Effector memory CD8-positive, alpha-beta T cell (primary cell): ENCODE measurements around the gene HEATR1.
A peak's percentile ranks its signal among the peaks of the same experiment; 100 is the strongest.

Source experiments
- ATAC-seq: fragments of 150-1000 bp; cut with Tn5 transposase; replicated peaks from 2 replicates; pipeline ENCODE4 v1.10.0; 2021; ENCODE audit warnings: mild to moderate bottlenecking, moderate library complexity
- DNase-seq, 3 experiments: peaks; one replicate each; pipeline ENCODE4 v3.0.0; 2021
- H3K27ac Mint-ChIP-seq, 2 donors: one replicate each; pipeline ENCODE4 v1.8.0; 2022; ENCODE audit warnings: mild to moderate bottlenecking in 2 of 2, mixed read lengths in 2 of 2, moderate library complexity in 2 of 2
- H3K27me3 Mint-ChIP-seq, 2 donors: one replicate each; pipeline ENCODE4 v1.8.0; 2022; ENCODE audit warnings: mixed read lengths in 2 of 2
- H3K36me3 Mint-ChIP-seq: one replicate; pipeline ENCODE4 v1.8.0; 2022; ENCODE audit warnings: mild to moderate bottlenecking, moderate library complexity, mixed read lengths; ENCODE audit not compliant: insufficient read depth
- H3K4me1 Mint-ChIP-seq, 2 donors: one replicate each; pipeline ENCODE4 v1.8.0; 2022; ENCODE audit warnings: low read depth in 2 of 2, mixed read lengths in 2 of 2
- H3K4me3 Mint-ChIP-seq, 2 donors: one replicate each; pipeline ENCODE4 v1.8.0; 2022; ENCODE audit warnings: mild to moderate bottlenecking in 2 of 2, mixed read lengths in 2 of 2, moderate library complexity in 2 of 2
- H3K9me3 Mint-ChIP-seq, 2 donors: one replicate each; pipeline ENCODE4 v1.8.0; 2022; ENCODE audit warnings: mixed read lengths in 2 of 2
- total RNA-seq, 9 experiments: gene quantifications; one replicate each; lab custom pipeline; 2026; lab: John Stamatoyannopoulos, UW

Gene HEATR1
- total RNA-seq = 92.8 to 332 (median 188) reads per million in 9 experiments

- peak within 1 kb of the TSS; percentile 90 to 96 for H3K27ac Mint-ChIP-seq
- H3K4me3 Mint-ChIP-seq = peak within 1 kb of the TSS; percentile 92
- peaks cover 14 to 17% of the 10 kb centered on the region in 2 donors for H3K27me3 Mint-ChIP-seq
- peaks cover 45% of the 10 kb centered on the region for H3K36me3 Mint-ChIP-seq
- no peaks in the 10 kb centered on the region for H3K9me3 Mint-ChIP-seq
- ATAC-seq (peak; percentile 83), DNase-seq (peak; percentile 58 to 72 (median 63))
- H3K4me1 Mint-ChIP-seq = peaks cover 14 to 25% of the 10 kb centered on the region in 2 donors
Measured at GRCh38 chr1:236603991-236604904, at the start of gene HEATR1. HEATR1 (minus strand) TSS chr1:236604516; CDS start chr1:236604095, 421 bp downstream.

- Mint-ChIP-seq H3K27me3 (peaks cover 15 to 21% of the 10 kb centered on the region in 2 donors), H3K36me3 (no peaks in the 10 kb centered on the region), H3K27ac (no peak overlapping the region), H3K4me1 (peaks cover 0 to 2% of the 10 kb centered on the region in 2 donors), H3K4me3 (no peak overlapping the region), H3K9me3 (no peaks in the 10 kb centered on the region)
- no peak for DNase-seq
- ATAC-seq = no peak
Measured at GRCh38 chr1:236645016-236645680, 40.8 kb upstream of the HEATR1 start.

- peaks cover 22 to 36% of the 10 kb centered on the region in 2 donors for H3K27me3 Mint-ChIP-seq
- no peak for ATAC-seq
- H3K9me3 Mint-ChIP-seq = no peaks in the 10 kb centered on the region
- no peak for DNase-seq
- no peaks in the 10 kb centered on the region for H3K36me3 Mint-ChIP-seq
- H3K4me1 Mint-ChIP-seq = peaks cover 0 to 1% of the 10 kb centered on the region in 2 donors
- H3K27ac Mint-ChIP-seq = no peak overlapping the region
- no peak overlapping the region for H3K4me3 Mint-ChIP-seq
Measured at GRCh38 chr1:236642763-236643162, 38.4 kb upstream of the HEATR1 start.

- no peaks in the 10 kb centered on the region for H3K4me1 Mint-ChIP-seq
- no peak overlapping the region for H3K27ac Mint-ChIP-seq
- no peak overlapping the region for H3K4me3 Mint-ChIP-seq
- ATAC-seq (no peak), DNase-seq (no peak)
- H3K27me3 Mint-ChIP-seq = peaks cover 30 to 41% of the 10 kb centered on the region in 2 donors
- H3K9me3 Mint-ChIP-seq = no peaks in the 10 kb centered on the region
- peaks cover 3% of the 10 kb centered on the region for H3K36me3 Mint-ChIP-seq
Measured at GRCh38 chr1:236639686-236640085, 35.4 kb upstream of the HEATR1 start.

GRCh38 chr1:236638945-236639344, 34.6 kb upstream of the HEATR1 start:
- no peaks in the 10 kb centered on the region for H3K9me3 Mint-ChIP-seq
- no peak overlapping the region for H3K4me3 Mint-ChIP-seq
- DNase-seq (no peak), ATAC-seq (no peak)
- H3K27me3 Mint-ChIP-seq = peaks cover 38 to 48% of the 10 kb centered on the region in 2 donors
- H3K27ac Mint-ChIP-seq = no peak overlapping the region
- no peaks in the 10 kb centered on the region for H3K4me1 Mint-ChIP-seq
- H3K36me3 Mint-ChIP-seq = peaks cover 3% of the 10 kb centered on the region

- peaks cover 0 to 2% of the 10 kb centered on the region in 2 donors for H3K9me3 Mint-ChIP-seq
- H3K27me3 Mint-ChIP-seq = peaks cover 50 to 57% of the 10 kb centered on the region in 2 donors
- DNase-seq = no peak
- H3K27ac Mint-ChIP-seq = no peak overlapping the region
- peaks cover 3% of the 10 kb centered on the region for H3K36me3 Mint-ChIP-seq
- no peaks in the 10 kb centered on the region for H3K4me1 Mint-ChIP-seq
- ATAC-seq = no peak
- no peak overlapping the region for H3K4me3 Mint-ChIP-seq
Measured at GRCh38 chr1:236636017-236636416, 31.7 kb upstream of the HEATR1 start.

- DNase-seq (no peak), ATAC-seq (no peak)
- Mint-ChIP-seq H3K36me3 (no peaks in the 10 kb centered on the region), H3K9me3 (peaks cover under 1 to 6% of the 10 kb centered on the region in 2 donors), H3K27ac (no peak overlapping the region), H3K27me3 (peaks cover 63 to 64% of the 10 kb centered on the region in 2 donors), H3K4me3 (no peak overlapping the region), H3K4me1 (no peaks in the 10 kb centered on the region)
Measured at GRCh38 chr1:236627727-236628408, 23.6 kb upstream of the HEATR1 start.

- no peaks in the 10 kb centered on the region for H3K4me1 Mint-ChIP-seq
- no peak overlapping the region for H3K27ac Mint-ChIP-seq
- no peak overlapping the region for H3K4me3 Mint-ChIP-seq
- H3K9me3 Mint-ChIP-seq = peaks cover 4 to 18% of the 10 kb centered on the region in 2 donors
- H3K27me3 Mint-ChIP-seq = peaks cover 71 to 74% of the 10 kb centered on the region in 2 donors
- no peak for DNase-seq
- no peak for ATAC-seq
- H3K36me3 Mint-ChIP-seq = no peaks in the 10 kb centered on the region
Measured at GRCh38 chr1:236623371-236624166, 19.3 kb upstream of the HEATR1 start.

GRCh38 chr1:236622407-236622806, 18.1 kb upstream of the HEATR1 start:
- Mint-ChIP-seq H3K4me1 (no peaks in the 10 kb centered on the region), H3K36me3 (no peaks in the 10 kb centered on the region), H3K27me3 (peaks cover 64 to 73% of the 10 kb centered on the region in 2 donors), H3K27ac (no peak overlapping the region), H3K4me3 (no peak overlapping the region), H3K9me3 (peaks cover 4 to 18% of the 10 kb centered on the region in 2 donors)
- DNase-seq (no peak), ATAC-seq (no peak)

- Mint-ChIP-seq H3K4me1 (no peaks in the 10 kb centered on the region), H3K4me3 (no peak overlapping the region), H3K9me3 (peaks cover 4 to 18% of the 10 kb centered on the region in 2 donors), H3K27me3 (peaks cover 56 to 74% of the 10 kb centered on the region in 2 donors), H3K27ac (no peak overlapping the region), H3K36me3 (no peaks in the 10 kb centered on the region)
- DNase-seq = no peak
- ATAC-seq = no peak
Measured at GRCh38 chr1:236619398-236619797, 15.1 kb upstream of the HEATR1 start.

GRCh38 chr1:236618507-236618906, 14.2 kb upstream of the HEATR1 start:
- no peak overlapping the region for H3K4me3 Mint-ChIP-seq

GRCh38 chr1:236615399-236616148, 11.3 kb upstream of the HEATR1 start:
- Mint-ChIP-seq H3K27me3 (peaks cover 47 to 69% of the 10 kb centered on the region in 2 donors), H3K27ac (no peak overlapping the region), H3K4me3 (no peak overlapping the region), H3K36me3 (no peaks in the 10 kb centered on the region), H3K4me1 (no peaks in the 10 kb centered on the region), H3K9me3 (no peaks in the 10 kb centered on the region)
- ATAC-seq = no peak
- DNase-seq = no peak

More at GRCh38 chr1:236618507-236618906, 14.2 kb upstream of the HEATR1 start:
- Mint-ChIP-seq H3K9me3 (peaks cover 4 to 18% of the 10 kb centered on the region in 2 donors), H3K4me1 (no peaks in the 10 kb centered on the region), H3K27me3 (peaks cover 47 to 65% of the 10 kb centered on the region in 2 donors), H3K27ac (no peak overlapping the region), H3K36me3 (no peaks in the 10 kb centered on the region)
- ATAC-seq (no peak), DNase-seq (no peak)
